Liver (tissue), 3 donors: Measurements from ENCODE around the gene PPFIA1.

Experiments used
- RAD21 ChIP-seq, 2 donors: IDR thresholded peaks; 2 replicates each; pipeline ENCODE4 v1.6.1; 2016; ENCODE audit warnings: antibody characterized with exemption in 2 of 2, mild to moderate bottlenecking in 2 of 2
- SP1 ChIP-seq: IDR thresholded peaks from 2 replicates; pipeline ENCODE4 v1.6.1; 2018; ENCODE audit warnings: antibody characterized with exemption, mild to moderate bottlenecking
- TAF1 ChIP-seq: conservative IDR thresholded peaks from 2 replicates; pipeline ENCODE4 v1.6.1; 2016; ENCODE audit warnings: antibody characterized with exemption, mild to moderate bottlenecking
- YY1 ChIP-seq: IDR thresholded peaks from 2 replicates; pipeline ENCODE4 v1.6.1; 2016; ENCODE audit warnings: antibody characterized with exemption, mild to moderate bottlenecking
- TF ChIP-seq, protein P1 (sequence below): fragments of 150-350 bp; IDR thresholded peaks from 2 replicates; pipeline ENCODE4 v1.5.1; 2017; ENCODE audit warnings: improper control_type of control experiment, low read depth, low read length; ENCODE audit not compliant: missing input control
- TF ChIP-seq, protein P2 (sequence below): IDR thresholded peaks from 2 replicates; pipeline ENCODE4 v1.6.1; 2016; ENCODE audit warnings: antibody characterized with exemption, mild to moderate bottlenecking
- TF ChIP-seq, protein P3 (sequence below): IDR thresholded peaks from 2 replicates; pipeline ENCODE4 v1.6.1; 2016; ENCODE audit warnings: antibody characterized with exemption
- donor health status: healthy.
- donor health status: healthy.

DNA sequence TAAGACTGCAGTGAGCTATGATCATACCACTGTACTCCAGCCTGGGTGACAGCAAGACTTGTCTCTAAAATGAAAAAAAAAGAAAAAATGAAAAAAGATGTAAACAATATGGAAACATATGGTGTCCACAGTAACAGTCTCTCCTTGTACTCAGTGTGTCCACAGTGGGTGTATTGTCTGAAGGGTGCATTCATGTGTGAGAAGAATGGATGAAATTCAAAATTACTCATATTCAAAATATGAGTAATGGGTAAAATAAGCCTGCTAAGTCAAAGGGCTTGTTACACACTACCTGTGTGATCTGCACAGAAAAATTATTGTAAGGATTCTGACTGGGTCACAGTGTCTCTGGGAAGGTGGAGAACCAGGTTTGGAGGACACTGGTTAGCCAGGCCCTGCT is 26.9 kb downstream of the PPFIA1 start:
- TF ChIP-seq, protein P1, sequence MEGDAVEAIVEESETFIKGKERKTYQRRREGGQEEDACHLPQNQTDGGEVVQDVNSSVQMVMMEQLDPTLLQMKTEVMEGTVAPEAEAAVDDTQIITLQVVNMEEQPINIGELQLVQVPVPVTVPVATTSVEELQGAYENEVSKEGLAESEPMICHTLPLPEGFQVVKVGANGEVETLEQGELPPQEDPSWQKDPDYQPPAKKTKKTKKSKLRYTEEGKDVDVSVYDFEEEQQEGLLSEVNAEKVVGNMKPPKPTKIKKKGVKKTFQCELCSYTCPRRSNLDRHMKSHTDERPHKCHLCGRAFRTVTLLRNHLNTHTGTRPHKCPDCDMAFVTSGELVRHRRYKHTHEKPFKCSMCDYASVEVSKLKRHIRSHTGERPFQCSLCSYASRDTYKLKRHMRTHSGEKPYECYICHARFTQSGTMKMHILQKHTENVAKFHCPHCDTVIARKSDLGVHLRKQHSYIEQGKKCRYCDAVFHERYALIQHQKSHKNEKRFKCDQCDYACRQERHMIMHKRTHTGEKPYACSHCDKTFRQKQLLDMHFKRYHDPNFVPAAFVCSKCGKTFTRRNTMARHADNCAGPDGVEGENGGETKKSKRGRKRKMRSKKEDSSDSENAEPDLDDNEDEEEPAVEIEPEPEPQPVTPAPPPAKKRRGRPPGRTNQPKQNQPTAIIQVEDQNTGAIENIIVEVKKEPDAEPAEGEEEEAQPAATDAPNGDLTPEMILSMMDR: no peak
- TF ChIP-seq RAD21 (IDR thresholded peaks at IDR 0.05) (no peak), YY1 (no peak), SP1 (no peak), TAF1 (no peak)
- TF ChIP-seq, protein P2, sequence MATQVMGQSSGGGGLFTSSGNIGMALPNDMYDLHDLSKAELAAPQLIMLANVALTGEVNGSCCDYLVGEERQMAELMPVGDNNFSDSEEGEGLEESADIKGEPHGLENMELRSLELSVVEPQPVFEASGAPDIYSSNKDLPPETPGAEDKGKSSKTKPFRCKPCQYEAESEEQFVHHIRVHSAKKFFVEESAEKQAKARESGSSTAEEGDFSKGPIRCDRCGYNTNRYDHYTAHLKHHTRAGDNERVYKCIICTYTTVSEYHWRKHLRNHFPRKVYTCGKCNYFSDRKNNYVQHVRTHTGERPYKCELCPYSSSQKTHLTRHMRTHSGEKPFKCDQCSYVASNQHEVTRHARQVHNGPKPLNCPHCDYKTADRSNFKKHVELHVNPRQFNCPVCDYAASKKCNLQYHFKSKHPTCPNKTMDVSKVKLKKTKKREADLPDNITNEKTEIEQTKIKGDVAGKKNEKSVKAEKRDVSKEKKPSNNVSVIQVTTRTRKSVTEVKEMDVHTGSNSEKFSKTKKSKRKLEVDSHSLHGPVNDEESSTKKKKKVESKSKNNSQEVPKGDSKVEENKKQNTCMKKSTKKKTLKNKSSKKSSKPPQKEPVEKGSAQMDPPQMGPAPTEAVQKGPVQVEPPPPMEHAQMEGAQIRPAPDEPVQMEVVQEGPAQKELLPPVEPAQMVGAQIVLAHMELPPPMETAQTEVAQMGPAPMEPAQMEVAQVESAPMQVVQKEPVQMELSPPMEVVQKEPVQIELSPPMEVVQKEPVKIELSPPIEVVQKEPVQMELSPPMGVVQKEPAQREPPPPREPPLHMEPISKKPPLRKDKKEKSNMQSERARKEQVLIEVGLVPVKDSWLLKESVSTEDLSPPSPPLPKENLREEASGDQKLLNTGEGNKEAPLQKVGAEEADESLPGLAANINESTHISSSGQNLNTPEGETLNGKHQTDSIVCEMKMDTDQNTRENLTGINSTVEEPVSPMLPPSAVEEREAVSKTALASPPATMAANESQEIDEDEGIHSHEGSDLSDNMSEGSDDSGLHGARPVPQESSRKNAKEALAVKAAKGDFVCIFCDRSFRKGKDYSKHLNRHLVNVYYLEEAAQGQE: no peak
- TF ChIP-seq, protein P3, sequence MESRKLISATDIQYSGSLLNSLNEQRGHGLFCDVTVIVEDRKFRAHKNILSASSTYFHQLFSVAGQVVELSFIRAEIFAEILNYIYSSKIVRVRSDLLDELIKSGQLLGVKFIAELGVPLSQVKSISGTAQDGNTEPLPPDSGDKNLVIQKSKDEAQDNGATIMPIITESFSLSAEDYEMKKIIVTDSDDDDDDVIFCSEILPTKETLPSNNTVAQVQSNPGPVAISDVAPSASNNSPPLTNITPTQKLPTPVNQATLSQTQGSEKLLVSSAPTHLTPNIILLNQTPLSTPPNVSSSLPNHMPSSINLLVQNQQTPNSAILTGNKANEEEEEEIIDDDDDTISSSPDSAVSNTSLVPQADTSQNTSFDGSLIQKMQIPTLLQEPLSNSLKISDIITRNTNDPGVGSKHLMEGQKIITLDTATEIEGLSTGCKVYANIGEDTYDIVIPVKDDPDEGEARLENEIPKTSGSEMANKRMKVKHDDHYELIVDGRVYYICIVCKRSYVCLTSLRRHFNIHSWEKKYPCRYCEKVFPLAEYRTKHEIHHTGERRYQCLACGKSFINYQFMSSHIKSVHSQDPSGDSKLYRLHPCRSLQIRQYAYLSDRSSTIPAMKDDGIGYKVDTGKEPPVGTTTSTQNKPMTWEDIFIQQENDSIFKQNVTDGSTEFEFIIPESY: no peak
